ENCODE measurements around the gene DOC2B. TPM values are rescaled to one million over a fixed set of nuclear protein-coding genes. Genes with fewer than 3 reads are reported as not detected.

The DOC2B gene
- total and polyA plus RNA-seq, 2 of the 13 experiments (the other 11 are each of a cell fraction or from before 2014, with no cell fraction given) = 0.09 to 0.22 TPM

- Histone ChIP-seq H3K9me3 (ENCODE audit: low read length) (no peaks in the 10 kb centered on the region), H3K4me1 (ENCODE audit: insufficient read depth, low read length) (peaks cover 15% of the 10 kb centered on the region), H3K4me3 (replicated peaks in 1 of 3; ENCODE audit: insufficient read depth in 1 of 3, low read depth in 2 of 3, low read length in 3 of 3) (peak overlapping the region in 1 of 3 experiments; percentile 50; a peak in 1 of 6 replicates), H2AFZ (ENCODE audit: low read length) (no peak overlapping the region), H3K9ac (ENCODE audit: insufficient read depth, low read depth, low read length) (no peak overlapping the region), H3K36me3 (replicated peaks in 1 of 2; ENCODE audit: control insufficient read depth in 1 of 2, insufficient read depth in 2 of 2, low read length in 2 of 2) (no peaks in the 10 kb centered on the region), H3K27ac (ENCODE audit: extremely low read length, insufficient read depth, low read length) (no peak overlapping the region), H4K20me1 (ENCODE audit: insufficient read depth, low read length) (no peaks in the 10 kb centered on the region), H3K79me2 (ENCODE audit: insufficient read depth, low read length) (no peaks in the 10 kb centered on the region), H3K4me2 (ENCODE audit: low read depth, low read length) (no peak overlapping the region), H3K27me3 (ENCODE audit: control insufficient read depth in 1 of 2, insufficient read depth in 2 of 2, low read length in 2 of 2) (peaks cover 13 to 79% of the 10 kb centered on the region in 2 experiments)
- CTCF ChIA-PET (ENCODE audit: low intra/inter-chr PET ratio, low total read pairs) = no interaction called here
- intact Hi-C loops (cut with micrococcal nuclease; ENCODE audit: unreplicated experiment) (no loop called here), in situ Hi-C loops (cut with HindIII; ENCODE audit: extremely low pct_ligation_motif_present, low pct_unique_long_range_greater_than_20kb) (no loop called here)
- no TSS peak for BruUV-seq (replicated peaks)
- DNase-seq (ENCODE audit: low spot score) (no peak), FAIRE-seq (no peak), ATAC-seq (no peak)
- WGBS (ENCODE audit: low lambda C conversion rate) = 46% methylated on average over 14 of the region's 32 CpGs
- POLR2A ChIA-PET = no interaction called here
- TF ChIP-seq ZNF546 (CRISPR knock-in tag; conservative IDR thresholded peaks at IDR 0.05) = no peak
- TF ChIP-seq KAT2B (IDR thresholded peaks at IDR 0.05; ENCODE audit: borderline replicate concordance, low read depth, low read length) = no peak
- TF ChIP-seq EZH2 (conservative IDR thresholded peaks at IDR 0.05; ENCODE audit: low read depth, low read length) = peak; percentile 9; the same call in 1 of the 2 replicates
- no peak for TF ChIP-seq NR0B2 (CRISPR knock-in tag; IDR thresholded peaks at IDR 0.05)
- no peak for TF ChIP-seq HNRNPLL (IDR thresholded peaks at IDR 0.05; ENCODE audit: low read depth, low read length, poor library complexity, severe bottlenecking)
These were observed 1.6 kb downstream of the DOC2B start for GRCh38 chr17:179781-180380.

GRCh38 chr17:179066-179432 lies 2.4 kb downstream of the DOC2B start:
- WGBS (ENCODE audit: low lambda C conversion rate) = 15% methylated on average over 4 of the region's 5 CpGs
- Histone ChIP-seq H3K27ac (ENCODE audit: extremely low read length, insufficient read depth, low read length) (no peak overlapping the region), H2AFZ (ENCODE audit: low read length) (no peak overlapping the region), H3K36me3 (replicated peaks in 1 of 2; ENCODE audit: control insufficient read depth in 1 of 2, insufficient read depth in 2 of 2, low read length in 2 of 2) (no peaks in the 10 kb centered on the region), H3K9me3 (ENCODE audit: low read length) (no peaks in the 10 kb centered on the region), H3K9ac (ENCODE audit: insufficient read depth, low read depth, low read length) (no peak overlapping the region), H3K4me3 (replicated peaks in 1 of 3; ENCODE audit: insufficient read depth in 1 of 3, low read depth in 2 of 3, low read length in 3 of 3) (no peak overlapping the region), H4K20me1 (ENCODE audit: insufficient read depth, low read length) (0 out of 2 replicates have a peak, but pooled peaks cover under 1% of the 10 kb centered on the region), H3K4me1 (ENCODE audit: insufficient read depth, low read length) (peaks cover 15% of the 10 kb centered on the region), H3K27me3 (ENCODE audit: control insufficient read depth in 1 of 2, insufficient read depth in 2 of 2, low read length in 2 of 2) (peaks cover 13 to 73% of the 10 kb centered on the region in 2 experiments), H3K4me2 (ENCODE audit: low read depth, low read length) (no peak overlapping the region), H3K79me2 (ENCODE audit: insufficient read depth, low read length) (no peaks in the 10 kb centered on the region)
- DNase-seq (ENCODE audit: low spot score) = no peak
- FAIRE-seq = no peak
- ChIA-PET POLR2A (no interaction called here), CTCF (ENCODE audit: low intra/inter-chr PET ratio, low total read pairs) (no interaction called here)
- no peak for ATAC-seq
- in situ Hi-C loops (cut with HindIII; ENCODE audit: extremely low pct_ligation_motif_present, low pct_unique_long_range_greater_than_20kb) (no loop called here), intact Hi-C loops (cut with micrococcal nuclease; ENCODE audit: unreplicated experiment) (no loop called here)
- BruUV-seq (replicated peaks) = no TSS peak
- no peak for TF ChIP-seq ZNF225 (CRISPR knock-in tag; IDR thresholded peaks at IDR 0.05)
- TF ChIP-seq ZNF597 (CRISPR knock-in tag; IDR thresholded peaks at IDR 0.05) = no peak
- TF ChIP-seq, protein P1, sequence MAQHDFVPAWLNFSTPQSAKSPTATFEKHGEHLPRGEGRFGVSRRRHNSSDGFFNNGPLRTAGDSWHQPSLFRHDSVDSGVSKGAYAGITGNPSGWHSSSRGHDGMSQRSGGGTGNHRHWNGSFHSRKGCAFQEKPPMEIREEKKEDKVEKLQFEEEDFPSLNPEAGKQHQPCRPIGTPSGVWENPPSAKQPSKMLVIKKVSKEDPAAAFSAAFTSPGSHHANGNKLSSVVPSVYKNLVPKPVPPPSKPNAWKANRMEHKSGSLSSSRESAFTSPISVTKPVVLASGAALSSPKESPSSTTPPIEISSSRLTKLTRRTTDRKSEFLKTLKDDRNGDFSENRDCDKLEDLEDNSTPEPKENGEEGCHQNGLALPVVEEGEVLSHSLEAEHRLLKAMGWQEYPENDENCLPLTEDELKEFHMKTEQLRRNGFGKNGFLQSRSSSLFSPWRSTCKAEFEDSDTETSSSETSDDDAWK (CRISPR knock-in tag; IDR thresholded peaks at IDR 0.05) = no peak
- TF ChIP-seq ZNF816 (CRISPR knock-in tag; IDR thresholded peaks at IDR 0.05; ENCODE audit: borderline replicate concordance) = no peak
- TF ChIP-seq PHF5A (CRISPR knock-in tag; IDR thresholded peaks at IDR 0.05; ENCODE audit: low read depth, unreplicated experiment) = no peak
- TF ChIP-seq, protein P2, sequence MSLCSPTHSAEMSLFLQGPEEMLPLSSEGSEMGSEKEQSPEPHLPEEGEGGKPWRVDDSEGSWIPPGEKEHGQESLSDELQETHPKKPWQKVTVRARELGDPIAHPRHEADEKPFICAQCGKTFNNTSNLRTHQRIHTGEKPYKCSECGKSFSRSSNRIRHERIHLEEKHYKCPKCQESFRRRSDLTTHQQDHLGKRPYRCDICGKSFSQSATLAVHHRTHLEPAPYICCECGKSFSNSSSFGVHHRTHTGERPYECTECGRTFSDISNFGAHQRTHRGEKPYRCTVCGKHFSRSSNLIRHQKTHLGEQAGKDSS (CRISPR knock-in tag; IDR thresholded peaks at IDR 0.05; ENCODE audit: borderline replicate concordance, low read depth) = no peak
- no peak for TF ChIP-seq GLMP (CRISPR knock-in tag; IDR thresholded peaks at IDR 0.05; ENCODE audit: borderline replicate concordance)
- TF ChIP-seq RELA (CRISPR knock-in tag; IDR thresholded peaks at IDR 0.05) = no peak

Data from HepG2 (cell line).